NAMALWA (cell line): ENCODE measurements around the gene FES.
"Not testable (repeated sequence)": the region's sequence is repeated elsewhere in the genome, so short reads cannot be mapped to it uniquely, and the experiment has no call there.

ENCODE experiments used
- DNase-seq: peaks from one replicate; pipeline ENCODE4 v3.0.0-alpha.2; 2015; ENCODE audit warnings: low spot score

Gene FES

DNA sequence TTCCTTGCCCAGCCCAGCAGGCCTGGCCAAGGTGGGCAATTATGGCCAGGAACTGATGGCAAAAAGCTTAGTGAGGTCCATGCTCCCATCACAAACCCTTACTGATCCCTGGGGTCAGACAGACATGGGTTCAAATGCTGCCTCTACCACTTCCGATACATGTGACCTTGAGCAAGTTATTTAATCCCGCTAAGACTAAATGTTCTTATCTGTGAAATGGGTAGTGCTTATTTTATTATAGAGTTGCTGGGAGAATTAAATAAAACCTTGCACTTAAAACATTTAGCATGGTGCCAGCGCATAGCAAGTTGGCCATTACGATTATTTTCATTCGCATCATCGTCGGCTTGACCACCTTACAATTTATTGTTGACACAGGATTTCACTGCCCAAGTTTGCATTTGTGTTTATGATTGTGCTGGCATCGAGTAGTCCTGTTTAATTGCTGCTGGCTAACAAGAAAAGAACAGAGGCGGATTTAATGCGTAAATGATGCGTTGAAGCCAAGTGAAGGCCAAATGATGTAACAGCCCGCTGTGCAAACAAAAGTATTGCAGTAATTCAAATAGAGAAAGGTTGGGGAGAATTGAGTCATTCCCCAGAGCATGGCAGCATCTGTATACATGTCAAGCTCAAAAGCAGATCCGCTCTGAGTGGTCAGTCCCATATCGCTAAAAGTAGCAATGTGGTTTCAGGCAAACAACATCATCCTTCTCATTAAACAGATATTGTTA, 23.2 kb upstream of the FES start:
- DNase-seq, result no peak

GRCh38 chr15:90862487-90862886, 21.8 kb upstream of the FES start:
- no peak for DNase-seq

- no peak for DNase-seq
Measured at GRCh38 chr15:90862964-90863778, 21.1 kb upstream of the FES start.

DNA sequence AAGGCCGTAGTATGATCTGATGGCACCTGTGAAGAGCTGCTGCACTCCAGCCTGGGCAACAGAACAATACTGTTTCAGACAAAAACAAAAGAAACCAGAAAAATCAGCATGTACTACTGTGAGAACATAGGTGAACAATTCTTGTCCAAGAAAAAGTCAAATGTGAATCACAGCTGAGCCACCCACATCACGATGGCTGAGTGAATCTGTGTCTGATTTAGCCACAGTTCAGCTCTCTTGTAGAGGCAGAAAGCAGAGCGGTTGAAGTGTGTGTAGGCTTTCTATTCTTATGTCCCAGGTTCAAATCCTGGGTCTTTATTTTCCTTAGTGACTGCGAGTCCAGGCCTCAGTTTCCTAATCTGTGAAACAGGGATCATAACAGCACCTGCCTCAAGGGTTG, 20.3 kb upstream of the FES start:
- no peak for DNase-seq

DNA sequence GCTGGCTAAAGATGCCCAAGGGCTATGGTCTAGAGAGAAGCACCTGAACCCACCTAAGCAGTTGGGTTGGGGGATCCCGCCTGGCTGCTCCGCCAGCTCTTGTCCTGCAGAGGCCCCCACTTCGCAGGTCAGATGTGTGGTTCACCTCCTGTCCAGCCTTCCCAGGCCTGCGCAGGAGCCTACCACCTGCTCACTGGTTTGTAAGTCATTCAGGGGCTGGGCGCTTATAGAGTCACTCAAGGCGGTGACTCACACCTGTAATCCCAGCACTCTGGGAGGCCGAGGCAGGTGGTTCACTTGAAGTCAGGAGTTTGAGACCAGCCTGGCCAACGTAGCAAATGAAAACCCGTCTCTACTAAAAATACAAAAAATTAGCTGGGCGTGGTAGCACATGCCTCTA, 19.8 kb upstream of the FES start:
- no peak for DNase-seq

GRCh38 chr15:90865702-90866101, 18.6 kb upstream of the FES start:
- no peak for DNase-seq

DNA sequence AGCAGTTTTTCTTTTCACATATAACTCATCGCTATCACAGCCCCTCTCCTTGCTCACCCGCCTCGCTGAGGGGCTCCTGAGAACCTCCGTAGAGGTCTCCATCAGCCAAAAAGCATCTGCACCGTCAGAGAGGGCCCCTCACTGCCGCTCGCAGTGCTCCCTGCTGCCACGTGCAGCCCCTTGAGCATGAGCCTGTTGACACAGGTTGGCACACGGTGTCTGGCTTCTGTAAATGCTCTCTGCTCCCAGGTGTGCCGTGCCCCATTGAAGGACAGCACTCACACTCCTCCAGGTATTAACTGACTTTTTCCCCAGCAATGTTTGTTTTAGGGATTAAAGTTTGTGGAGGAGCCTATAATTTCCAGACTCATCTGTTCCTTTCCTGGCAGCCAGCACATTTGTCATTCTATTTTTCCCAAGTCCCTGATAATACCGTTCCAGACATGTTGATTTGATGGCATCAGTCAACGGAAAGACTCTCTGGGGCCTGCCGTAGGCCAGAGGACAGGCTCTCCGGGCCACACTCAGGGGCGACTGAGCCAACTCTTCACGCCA, 18.1 kb upstream of the FES start:
- no peak for DNase-seq

- no peak for DNase-seq
Measured at GRCh38 chr15:90866800-90867199, 17.5 kb upstream of the FES start.

DNA sequence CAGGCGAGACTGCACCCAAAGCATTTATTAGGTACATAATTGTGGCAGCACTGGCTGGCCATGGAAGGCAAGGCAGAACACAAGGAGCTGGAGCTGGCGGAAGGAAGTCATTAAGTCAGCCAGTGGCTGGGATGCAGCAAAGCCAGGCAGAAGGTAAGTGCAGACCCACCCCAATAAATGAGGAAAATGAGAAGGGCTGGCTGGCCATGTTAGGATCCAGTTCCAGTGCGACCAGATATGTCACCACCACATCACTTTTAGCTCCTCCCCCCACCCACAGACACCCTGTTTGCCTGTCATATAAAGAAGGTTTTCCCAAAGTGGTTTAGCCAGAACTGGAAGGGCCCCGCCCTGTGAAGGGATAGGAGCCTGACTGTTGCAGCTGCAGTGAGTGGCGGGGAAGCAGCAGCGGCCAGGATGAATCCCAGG, 16.0 kb upstream of the FES start, which contains the start of gene FURIN:
FURIN (plus strand) TSS at position 328 of the 429 bp plus-strand sequence. CDS start 7,153 bp downstream, outside the sequence.
- no peak for DNase-seq

- no peak for DNase-seq
Measured at GRCh38 chr15:90869140-90869541, 15.2 kb upstream of the FES start.

- DNase-seq, result no peak
Measured at GRCh38 chr15:90869601-90870353, 14.5 kb upstream of the FES start.

- no peak for DNase-seq
Measured at GRCh38 chr15:90870354-90871138, 13.8 kb upstream of the FES start.

DNA sequence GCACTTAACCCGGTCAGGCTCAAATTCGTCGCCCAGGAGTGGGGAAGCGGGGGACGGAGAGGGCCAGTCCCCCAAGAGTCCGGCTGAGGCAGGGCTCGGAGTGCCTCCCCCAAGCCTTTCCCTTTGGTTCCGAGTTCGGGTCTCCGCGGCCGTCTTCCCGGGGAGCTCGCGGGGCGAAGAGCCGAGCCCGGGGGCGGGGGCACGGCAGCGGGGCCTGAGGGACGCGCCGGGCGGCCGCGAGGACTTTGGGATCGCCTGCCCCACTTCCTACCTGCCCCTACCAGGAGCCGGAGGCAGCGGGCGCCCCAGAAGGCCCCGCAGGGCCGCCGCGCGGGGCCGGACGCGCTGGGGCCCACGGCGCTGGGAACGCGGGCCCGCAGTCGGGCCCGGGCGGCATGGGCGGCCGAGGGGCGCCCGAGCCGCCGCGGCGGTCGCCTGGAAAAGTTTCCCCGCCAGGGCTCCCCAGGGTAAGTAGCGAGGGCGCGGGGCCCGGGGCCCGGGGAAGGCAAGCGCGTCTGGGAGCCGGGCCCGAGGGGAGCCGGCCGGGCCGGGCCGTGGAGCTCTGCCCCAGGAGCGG, 13.1 kb upstream of the FES start:
- peak; percentile 35 for DNase-seq

- DNase-seq, result no peak
Measured at GRCh38 chr15:90871716-90872485, 12.4 kb upstream of the FES start.

DNA sequence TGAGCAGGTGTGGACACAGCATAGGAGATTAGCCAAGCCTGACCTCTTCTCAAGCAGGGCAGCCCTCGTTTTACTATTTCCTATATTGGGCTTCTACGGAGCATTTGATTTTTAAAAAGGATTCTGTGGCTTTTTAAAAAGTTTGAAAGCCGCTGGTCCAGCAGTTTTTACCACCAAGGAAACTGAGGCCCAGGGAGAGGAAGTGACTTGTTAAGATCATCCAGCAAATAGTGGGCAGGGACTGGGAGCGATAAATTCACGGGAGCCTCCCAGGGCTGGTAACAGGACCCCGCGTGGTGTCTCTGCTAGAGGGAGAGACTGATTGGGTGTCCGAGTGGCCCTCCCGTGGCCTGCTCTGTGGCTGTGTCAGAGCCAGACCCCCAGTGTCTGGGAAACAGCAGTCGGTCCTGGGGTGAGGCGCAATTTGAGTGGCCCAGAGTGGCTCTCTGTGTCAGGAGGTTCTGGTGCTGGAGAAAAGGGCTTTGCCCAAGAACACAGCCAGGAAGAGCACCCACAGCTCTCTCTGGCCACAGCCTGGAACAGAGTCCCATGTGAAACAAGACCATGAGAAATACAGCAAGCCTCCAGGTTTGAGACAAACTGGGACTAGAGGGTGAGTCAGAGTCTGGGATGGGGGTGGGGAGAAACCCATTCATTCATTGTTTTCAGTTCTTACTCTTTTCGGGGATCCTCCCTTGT, 11.7 kb upstream of the FES start:
- DNase-seq, result peak; percentile 23

DNA sequence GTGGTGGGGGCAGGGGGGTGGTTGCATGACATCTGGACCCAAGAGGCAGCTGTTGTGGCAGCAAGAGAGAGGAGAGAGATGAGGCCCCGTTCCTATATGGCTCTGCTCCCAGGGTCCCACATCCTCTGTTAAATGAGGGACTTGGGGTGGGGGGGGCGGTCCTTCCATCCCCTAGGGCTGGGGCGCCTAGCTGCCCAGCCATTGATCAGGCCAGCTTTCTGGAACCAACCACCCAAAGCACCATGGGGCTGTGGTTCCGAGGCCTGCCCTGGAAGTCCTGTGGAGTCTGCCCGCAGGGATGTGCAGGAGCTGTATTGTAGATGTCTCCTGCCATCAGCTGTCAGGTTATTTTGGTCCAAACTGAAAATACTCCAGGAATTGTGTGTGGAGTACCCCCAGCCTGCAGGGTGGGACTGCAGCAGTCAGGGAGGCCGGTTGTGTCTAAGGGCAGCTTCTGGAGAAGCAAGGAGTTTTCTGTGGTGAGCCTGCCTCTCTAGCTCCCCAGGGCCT, 10.8 kb upstream of the FES start:
- no peak for DNase-seq

DNA sequence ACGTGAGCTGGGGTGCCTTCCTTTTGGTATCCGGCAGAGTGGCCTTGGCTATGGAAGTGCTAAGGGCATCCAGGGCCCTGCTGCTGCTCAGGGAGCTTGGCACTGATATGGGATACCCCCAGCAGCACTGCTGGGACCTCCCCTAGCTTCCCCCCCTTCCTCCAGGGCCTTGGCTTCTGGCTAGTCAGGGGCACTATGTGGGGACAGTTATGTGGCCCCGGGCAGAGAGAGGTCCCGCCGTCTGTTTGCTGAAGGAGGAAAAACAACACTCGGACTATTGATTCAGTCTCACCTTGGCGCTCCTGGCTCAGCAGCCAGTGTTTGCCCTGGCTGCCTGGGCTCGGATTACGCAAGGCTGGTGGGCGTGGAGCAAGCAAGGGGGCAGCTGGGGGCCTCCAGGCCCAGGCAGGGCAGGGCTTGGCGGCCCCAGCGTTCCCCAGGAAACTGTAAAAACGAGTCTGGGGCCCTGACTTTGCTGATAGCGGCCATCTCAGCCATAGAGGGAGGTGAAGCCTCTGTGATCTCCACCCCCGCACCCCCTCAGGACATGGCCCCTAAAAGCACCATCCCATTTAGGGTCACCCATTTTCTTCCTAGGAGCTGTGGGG, 10.2 kb upstream of the FES start:
- DNase-seq, result no peak

- DNase-seq, result not testable (repeated sequence)
Measured at GRCh38 chr15:90874986-90875385, 9.3 kb upstream of the FES start.

GRCh38 chr15:90875549-90875981, 8.7 kb upstream of the FES start:
- no peak for DNase-seq
